Activated CD4-positive, alpha-beta memory T cell treated with anti-CD3 and anti-CD28 coated beads for 36 hours (primary cell): ENCODE measurements around the gene RRAGD. TPM values are rescaled to one million over a fixed set of nuclear protein-coding genes. Genes with fewer than 3 reads are reported as not detected.

Source experiments
- CTCF ChIA-PET: fragments of 350-600 bp; sonication (Branson Sonifier 250); formaldehyde crosslinking; loops from one replicate; lab custom pipeline; 2021; ENCODE audit warnings: antibody characterized with exemption, inconsistent platforms; lab: Charles Lee
- POLR2A ChIA-PET: fragments of 350-600 bp; sonication (Branson Sonifier 250); formaldehyde crosslinking; loops from one replicate; lab custom pipeline; 2021; ENCODE audit warnings: antibody characterized with exemption; lab: Charles Lee
- DNase-seq: peaks from one replicate; pipeline ENCODE4 v3.0.0-alpha.2; 2020
- H3K27ac Mint-ChIP-seq: one replicate; pipeline ENCODE4 v1.8.0; 2021; ENCODE audit warnings: mixed read lengths
- H3K27me3 Mint-ChIP-seq: one replicate; pipeline ENCODE4 v1.8.0; 2021; ENCODE audit warnings: mixed read lengths
- H3K36me3 Mint-ChIP-seq: one replicate; pipeline ENCODE4 v1.8.0; 2021; ENCODE audit warnings: mixed read lengths
- H3K4me1 Mint-ChIP-seq: one replicate; pipeline ENCODE4 v1.8.0; 2021; ENCODE audit warnings: low read depth, mixed read lengths
- H3K4me3 Mint-ChIP-seq: one replicate; pipeline ENCODE4 v1.8.0; 2021; ENCODE audit warnings: mild to moderate bottlenecking, mixed read lengths
- H3K9me3 Mint-ChIP-seq: one replicate; pipeline ENCODE4 v1.8.0; 2021; ENCODE audit warnings: mixed read lengths
- intact Hi-C: fragments of 100-400 bp; cut with micrococcal nuclease; formaldehyde crosslinking; loops from one replicate; pipeline ENCODE4 v1.15.1; 2023
- total RNA-seq, 2 experiments: library from RNA; stranded (reverse); gene quantifications; one replicate each; pipeline ENCODE4 v1.2.3, GENCODE V29; 2021

RRAGD gene
- total RNA-seq, 2 experiments from 2014 or later, result 15.8 to 16.4 TPM

DNA sequence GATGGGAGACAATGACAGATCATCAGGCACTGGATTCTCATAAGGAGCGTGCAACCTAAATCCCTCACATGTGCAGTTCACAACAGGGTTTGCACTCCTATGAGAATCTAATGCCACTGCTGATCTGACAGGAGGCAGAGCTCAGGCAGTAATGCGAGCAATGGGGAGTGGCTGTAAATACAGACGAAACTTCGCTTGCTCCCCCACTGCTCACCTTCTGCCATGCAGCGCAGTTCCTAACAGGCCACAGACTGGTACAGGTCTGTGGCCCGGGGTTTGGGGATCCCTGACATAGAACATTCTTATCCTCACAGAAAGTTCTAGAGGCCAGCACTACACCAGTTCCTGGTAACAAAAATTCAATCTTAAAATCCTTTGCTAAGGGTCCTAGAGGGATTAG, 23.2 kb downstream of the RRAGD start:
- Mint-ChIP-seq H3K4me3 (no peak overlapping the region), H3K27me3 (no peaks in the 10 kb centered on the region), H3K27ac (no peak overlapping the region), H3K4me1 (peaks cover 12% of the 10 kb centered on the region), H3K36me3 (peaks cover 4% of the 10 kb centered on the region), H3K9me3 (peaks cover 5% of the 10 kb centered on the region)
- POLR2A ChIA-PET, result no interaction called here
- no peak for DNase-seq
- intact Hi-C loops, result no loop called here
- CTCF ChIA-PET, result no interaction called here

DNA sequence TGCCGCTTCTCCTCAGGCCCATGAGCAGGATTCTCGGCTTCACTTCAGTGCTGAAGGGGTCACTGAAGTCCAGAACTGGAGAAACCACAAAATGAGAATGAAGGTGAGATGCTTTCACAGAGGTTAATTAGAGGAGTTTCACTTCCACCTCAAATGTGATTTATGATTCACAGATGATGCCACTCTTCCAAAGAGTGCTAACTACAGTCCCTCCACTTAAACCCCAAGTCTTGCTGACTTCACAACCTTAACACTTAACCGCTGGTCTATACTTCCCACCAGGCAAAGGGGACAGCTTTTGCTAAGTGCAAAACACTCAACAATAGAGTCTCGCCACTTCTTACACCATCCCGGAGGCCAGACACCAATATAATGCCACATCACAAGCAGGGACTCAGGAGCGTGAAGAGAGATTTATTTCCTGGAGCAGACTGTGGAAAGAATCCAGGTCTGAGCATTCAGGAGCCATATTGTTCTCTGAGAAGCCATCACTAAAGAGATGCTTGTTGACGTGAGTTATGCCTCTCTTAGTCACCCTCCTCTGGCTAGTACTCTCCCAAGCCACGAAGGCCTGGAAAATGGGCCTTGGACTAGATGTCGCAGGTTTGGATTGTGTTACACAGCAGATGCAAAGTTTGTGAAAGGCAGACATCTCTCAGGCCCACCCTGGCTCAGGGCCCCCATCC, 24.4 kb downstream of the RRAGD start:
- ChIA-PET CTCF (interaction anchor here (1.6 kb wide), 1 partner anchor 16 kb away, joined by 4 read pairs; no protein-coding TSS in a partner anchor), POLR2A (no interaction called here)
- intact Hi-C loops, result no loop called here
- no peak overlapping the region for H3K4me3 Mint-ChIP-seq
- no peaks in the 10 kb centered on the region for H3K9me3 Mint-ChIP-seq
- DNase-seq, result no peak
- no peaks in the 10 kb centered on the region for H3K27me3 Mint-ChIP-seq
- peaks cover 3% of the 10 kb centered on the region for H3K36me3 Mint-ChIP-seq
- peaks cover 12% of the 10 kb centered on the region for H3K4me1 Mint-ChIP-seq
- H3K27ac Mint-ChIP-seq, result no peak overlapping the region

- ChIA-PET CTCF (interaction anchor here (1.6 kb wide), 1 partner anchor 15 kb away, joined by 4 read pairs; no protein-coding TSS in a partner anchor), POLR2A (no interaction called here)
- H3K27ac Mint-ChIP-seq, result no peak overlapping the region
- no peak overlapping the region for H3K4me3 Mint-ChIP-seq
- H3K36me3 Mint-ChIP-seq, result peaks cover 3% of the 10 kb centered on the region
- intact Hi-C loops, result no loop called here
- DNase-seq, result no peak
- H3K9me3 Mint-ChIP-seq, result no peaks in the 10 kb centered on the region
- no peaks in the 10 kb centered on the region for H3K27me3 Mint-ChIP-seq
- peaks cover 12% of the 10 kb centered on the region for H3K4me1 Mint-ChIP-seq
Observed at GRCh38 chr6:89386917-89387491, 25.1 kb downstream of the RRAGD start.

DNA sequence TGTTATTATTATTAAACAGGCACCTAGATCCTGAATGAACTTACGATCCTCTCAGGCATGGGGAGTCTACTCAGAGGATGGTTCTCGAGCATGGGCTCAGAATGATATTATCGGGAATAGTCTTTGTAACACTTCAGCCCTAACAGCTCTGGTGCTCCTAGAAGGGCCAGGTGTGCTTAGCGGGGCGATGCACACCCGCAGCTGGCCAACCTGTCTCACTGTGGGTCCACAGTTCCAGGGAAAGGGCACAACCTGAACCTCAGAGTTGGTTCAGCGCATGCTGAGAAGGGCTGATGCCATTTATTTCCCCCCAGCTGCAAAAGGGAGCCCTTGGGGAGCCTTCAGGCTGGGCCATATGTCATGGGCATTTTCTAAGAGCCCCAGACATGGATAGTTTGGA, 26.2 kb downstream of the RRAGD start:
- H3K36me3 Mint-ChIP-seq, result peaks cover 3% of the 10 kb centered on the region
- H3K27ac Mint-ChIP-seq, result no peak overlapping the region
- CTCF ChIA-PET, result interaction anchor here (1.6 kb wide), 1 partner anchor 14 kb away, joined by 9 read pairs; no protein-coding TSS in a partner anchor
- POLR2A ChIA-PET, result interaction anchor here (0.9 kb wide), 1 partner anchor 12 kb away, joined by 3 read pairs; no protein-coding TSS in a partner anchor
- intact Hi-C loops, result no loop called here
- H3K4me3 Mint-ChIP-seq, result no peak overlapping the region
- H3K4me1 Mint-ChIP-seq, result peaks cover 12% of the 10 kb centered on the region
- H3K27me3 Mint-ChIP-seq, result no peaks in the 10 kb centered on the region
- no peaks in the 10 kb centered on the region for H3K9me3 Mint-ChIP-seq
- DNase-seq, result no peak

DNA sequence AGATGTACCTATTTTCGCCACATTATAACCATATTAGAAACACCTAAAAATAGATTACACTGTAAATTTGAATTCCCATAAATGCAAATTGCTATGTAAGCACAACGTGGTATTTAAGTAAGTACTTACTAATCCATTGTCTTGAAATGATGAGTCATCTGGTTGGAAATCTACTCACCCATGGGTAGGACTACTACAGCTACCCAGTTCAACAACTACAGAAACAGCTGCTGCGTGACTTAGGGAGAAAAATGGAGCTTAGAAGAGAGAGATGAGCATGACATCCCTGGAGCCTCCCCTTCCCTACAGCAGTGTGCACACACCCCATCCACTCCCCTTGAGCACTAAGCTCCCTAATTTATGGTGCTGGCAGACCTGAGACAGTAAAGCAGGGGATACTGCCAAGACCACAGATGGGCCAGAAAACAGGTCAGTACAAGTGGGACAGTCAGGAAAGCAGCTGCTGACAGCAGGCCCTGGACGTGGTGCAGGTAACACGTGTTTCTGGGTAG, 26.9 kb downstream of the RRAGD start:
- POLR2A ChIA-PET, result interaction anchor here (0.9 kb wide), 1 partner anchor 13 kb away, joined by 3 read pairs; no protein-coding TSS in a partner anchor
- H3K36me3 Mint-ChIP-seq, result peaks cover 3% of the 10 kb centered on the region

DNA sequence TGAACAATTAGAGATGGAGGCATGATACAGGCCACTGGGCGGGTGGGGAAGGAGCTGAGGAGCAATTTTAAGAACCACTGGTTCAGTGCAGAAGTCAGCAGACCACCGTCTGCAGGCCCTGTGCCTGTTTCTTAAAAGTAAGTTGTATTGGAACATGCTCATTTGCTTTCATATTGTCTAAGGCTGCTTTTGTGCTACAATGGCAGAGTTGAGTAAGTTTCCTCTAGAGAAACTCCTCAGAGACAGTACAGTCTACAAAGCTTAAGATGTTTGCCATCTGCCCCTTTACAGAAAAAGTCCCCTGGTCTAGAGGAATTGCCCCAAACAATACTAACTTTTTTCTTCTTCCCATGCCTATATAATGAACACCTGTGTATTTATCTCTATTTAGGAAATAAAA, 31.0 kb downstream of the RRAGD start:
- ChIA-PET POLR2A (interaction anchor here (0.6 kb wide), 1 partner anchor 30 kb away, joined by 3 read pairs; no protein-coding TSS in a partner anchor), CTCF (interaction anchor here (1.5 kb wide), 1 partner anchor 9 kb away, joined by 5 read pairs; no protein-coding TSS in a partner anchor)
- DNase-seq, result no peak
- no peaks in the 10 kb centered on the region for H3K9me3 Mint-ChIP-seq
- H3K4me3 Mint-ChIP-seq, result no peak overlapping the region
- H3K27ac Mint-ChIP-seq, result no peak overlapping the region
- intact Hi-C loops, result no loop called here
- peaks cover 3% of the 10 kb centered on the region for H3K36me3 Mint-ChIP-seq
- H3K27me3 Mint-ChIP-seq, result peaks cover 2% of the 10 kb centered on the region
- peaks cover 7% of the 10 kb centered on the region for H3K4me1 Mint-ChIP-seq

More for the DNA sequence above, 26.9 kb downstream of the RRAGD start:
- no peaks in the 10 kb centered on the region for H3K9me3 Mint-ChIP-seq
- peaks cover 1% of the 10 kb centered on the region for H3K27me3 Mint-ChIP-seq
- no peak overlapping the region for H3K4me3 Mint-ChIP-seq
- H3K27ac Mint-ChIP-seq, result no peak overlapping the region
- intact Hi-C loops, result no loop called here
- no peak for DNase-seq
- H3K4me1 Mint-ChIP-seq, result peaks cover 12% of the 10 kb centered on the region
- CTCF ChIA-PET, result interaction anchor here (0.5 to 1.6 kb wide), 2 partner anchors 13 to 555 kb away, joined by 3 to 9 read pairs; no protein-coding TSS in a partner anchor

DNA sequence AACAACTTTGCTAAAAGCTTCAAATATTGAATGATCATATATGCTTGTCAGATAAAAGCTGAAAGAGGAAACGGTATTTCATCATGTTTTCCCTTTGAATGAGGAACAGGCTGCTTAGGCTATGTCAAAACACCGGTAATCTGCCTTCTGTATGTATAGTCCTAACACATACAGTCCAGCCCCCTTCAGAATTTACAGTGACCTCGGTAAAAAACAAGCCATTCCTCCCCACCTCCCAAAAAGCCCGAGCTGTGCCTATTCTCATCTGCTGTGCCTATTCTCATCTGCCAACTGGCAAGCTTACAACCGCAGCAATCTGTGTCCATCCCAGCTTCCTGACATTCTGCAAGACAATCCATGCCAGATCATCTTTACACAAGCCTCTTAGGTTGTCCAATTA, 32.8 kb downstream of the RRAGD start:
- no peaks in the 10 kb centered on the region for H3K9me3 Mint-ChIP-seq
- no peak overlapping the region for H3K4me3 Mint-ChIP-seq
- DNase-seq, result no peak
- peaks cover 8% of the 10 kb centered on the region for H3K4me1 Mint-ChIP-seq
- peaks cover 2% of the 10 kb centered on the region for H3K27me3 Mint-ChIP-seq
- POLR2A ChIA-PET, result no interaction called here
- H3K27ac Mint-ChIP-seq, result no peak overlapping the region
- intact Hi-C loops, result no loop called here
- H3K36me3 Mint-ChIP-seq, result peaks cover 2% of the 10 kb centered on the region
- CTCF ChIA-PET, result interaction anchor here (0.6 kb wide), 2 partner anchors 23 to 300 kb away, joined by 3 read pairs; no protein-coding TSS in a partner anchor

- Mint-ChIP-seq H3K4me3 (no peak overlapping the region), H3K27ac (no peak overlapping the region), H3K27me3 (peaks cover 2% of the 10 kb centered on the region), H3K4me1 (peaks cover 8% of the 10 kb centered on the region), H3K36me3 (peaks cover 2% of the 10 kb centered on the region), H3K9me3 (no peaks in the 10 kb centered on the region)
- intact Hi-C loops, result no loop called here
- POLR2A ChIA-PET, result no interaction called here
- CTCF ChIA-PET, result no interaction called here
- DNase-seq, result no peak
Observed at GRCh38 chr6:89378628-89379027, 33.4 kb downstream of the RRAGD start.

GRCh38 chr6:89375427-89376267, 36.4 kb downstream of the RRAGD start:
- intact Hi-C loops, result loop anchor here (2.0 kb wide), 1 partner anchor 57 kb away; the partner anchor contains the start of gene ANKRD6
- H3K27ac Mint-ChIP-seq, result no peak overlapping the region
- CTCF ChIA-PET, result interaction anchor here (1.2 to 2.8 kb wide), 5 partner anchors 7 to 393 kb away, joined by 3 to 19 read pairs (median 8); partner anchors contain the start of gene RRAGD

GRCh38 chr6:89372506-89372901, 39.6 kb downstream of the RRAGD start:
- CTCF ChIA-PET, result interaction anchor here (0.6 to 3.9 kb wide), 58 partner anchors 8 to 916 kb away, joined by 3 to 47 read pairs (median 4); partner anchors contain the start of genes ANKRD6, LYRM2, PM20D2 and RRAGD
- POLR2A ChIA-PET, result interaction anchor here (1.1 to 1.6 kb wide), 3 partner anchors 20 to 266 kb away, joined by 3 read pairs; partner anchors contain the start of genes RRAGD and UBE2J1
- peak; percentile 26 for DNase-seq
- Mint-ChIP-seq H3K9me3 (no peaks in the 10 kb centered on the region), H3K4me3 (no peak overlapping the region), H3K4me1 (peaks cover 16% of the 10 kb centered on the region), H3K27me3 (no peaks in the 10 kb centered on the region), H3K27ac (no peak overlapping the region), H3K36me3 (no peaks in the 10 kb centered on the region)
- intact Hi-C loops, result loop anchor here (1.0 kb wide), 2 partner anchors 40 to 238 kb away; partner anchors contain the start of gene RRAGD

More at GRCh38 chr6:89375427-89376267, 36.4 kb downstream of the RRAGD start:
- Mint-ChIP-seq H3K4me1 (peaks cover 16% of the 10 kb centered on the region), H3K36me3 (no peaks in the 10 kb centered on the region), H3K4me3 (no peak overlapping the region), H3K27me3 (peaks cover 2% of the 10 kb centered on the region), H3K9me3 (no peaks in the 10 kb centered on the region)
- POLR2A ChIA-PET, result no interaction called here
- DNase-seq, result peak; percentile 79
